ENCODE data around the gene FDXACB1.

GRCh38 chr11:111870113-111870512 lies 8.9 kb downstream of the FDXACB1 start:
- TF ChIP-seq POLR2A (IDR thresholded peaks at IDR 0.05) = no peak
- TF ChIP-seq CTCF (IDR thresholded peaks at IDR 0.05) = no peak
- no peak for TF ChIP-seq EP300 (IDR thresholded peaks at IDR 0.05)

Data from suprapubic skin (tissue), 3 donors.